Measurements from ENCODE around the gene ATP8B4. TPM values are rescaled to one million over a fixed set of nuclear protein-coding genes. Genes with fewer than 3 reads are reported as not detected.

ATP8B4 gene
- total and polyA plus RNA-seq, 10 donors: 1.7 to 42.8 (median 27.7) TPM

DNA sequence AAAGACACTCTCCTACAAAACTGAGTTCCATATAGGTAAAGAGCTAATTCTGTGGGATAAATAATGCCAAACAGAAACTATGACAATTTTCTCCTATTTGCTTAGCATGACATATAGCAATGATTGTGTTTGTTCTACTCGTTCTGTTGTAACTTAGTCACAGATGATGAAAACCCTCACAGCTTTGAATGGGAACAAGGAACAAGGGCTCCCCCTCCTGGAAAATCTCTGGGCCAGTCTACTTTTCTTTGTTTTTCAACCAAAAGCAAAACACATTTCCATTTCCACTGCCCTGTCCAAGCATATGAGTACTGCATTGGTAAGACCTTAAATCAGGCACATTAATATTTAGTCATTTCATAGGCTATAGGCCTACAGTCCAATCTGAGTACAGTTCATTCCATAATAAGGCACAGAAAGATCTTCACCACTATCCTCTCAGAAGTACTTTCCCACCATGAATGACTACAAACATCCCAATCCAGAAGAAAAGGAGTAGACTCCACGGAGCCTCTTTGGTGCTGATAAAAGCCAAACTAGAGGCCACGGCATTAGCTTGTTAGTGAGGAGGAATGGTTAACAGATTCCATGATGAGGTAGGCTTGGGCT lies 67.1 kb downstream of the ATP8B4 start:
- Histone ChIP-seq H3K36me3 (no peaks in the 10 kb centered on the region), H3K4me1 (peaks cover 0 to 39% (median 4%) of the 10 kb centered on the region in 6 donors), H3K4me3 (no peak overlapping the region), H3K27me3 (replicated peaks in 1 of 7) (no peaks in the 10 kb centered on the region), H3K9me3 (no peaks in the 10 kb centered on the region), H3K27ac (peak overlapping the region in 3 of 8 donors; percentile 25 to 68 (median 39))
- WGBS, 5 donors: 39 to 63% (median 51%) methylated on average over 3 of the region's 3 CpGs
- TF ChIP-seq, protein P1, sequence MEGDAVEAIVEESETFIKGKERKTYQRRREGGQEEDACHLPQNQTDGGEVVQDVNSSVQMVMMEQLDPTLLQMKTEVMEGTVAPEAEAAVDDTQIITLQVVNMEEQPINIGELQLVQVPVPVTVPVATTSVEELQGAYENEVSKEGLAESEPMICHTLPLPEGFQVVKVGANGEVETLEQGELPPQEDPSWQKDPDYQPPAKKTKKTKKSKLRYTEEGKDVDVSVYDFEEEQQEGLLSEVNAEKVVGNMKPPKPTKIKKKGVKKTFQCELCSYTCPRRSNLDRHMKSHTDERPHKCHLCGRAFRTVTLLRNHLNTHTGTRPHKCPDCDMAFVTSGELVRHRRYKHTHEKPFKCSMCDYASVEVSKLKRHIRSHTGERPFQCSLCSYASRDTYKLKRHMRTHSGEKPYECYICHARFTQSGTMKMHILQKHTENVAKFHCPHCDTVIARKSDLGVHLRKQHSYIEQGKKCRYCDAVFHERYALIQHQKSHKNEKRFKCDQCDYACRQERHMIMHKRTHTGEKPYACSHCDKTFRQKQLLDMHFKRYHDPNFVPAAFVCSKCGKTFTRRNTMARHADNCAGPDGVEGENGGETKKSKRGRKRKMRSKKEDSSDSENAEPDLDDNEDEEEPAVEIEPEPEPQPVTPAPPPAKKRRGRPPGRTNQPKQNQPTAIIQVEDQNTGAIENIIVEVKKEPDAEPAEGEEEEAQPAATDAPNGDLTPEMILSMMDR (IDR thresholded peaks at IDR 0.05 in 8 of 11, conservative IDR thresholded peaks at IDR 0.05 in 3 of 11): peak in 8 of 11 experiments; percentile 11 to 55 (median 38)
- TF ChIP-seq POLR2A (IDR thresholded peaks at IDR 0.05): no peak
- no peak for DNase-seq
- intact Hi-C loops (cut with DNase I; ENCODE audit: low total_unique reads): no loop called here

DNA sequence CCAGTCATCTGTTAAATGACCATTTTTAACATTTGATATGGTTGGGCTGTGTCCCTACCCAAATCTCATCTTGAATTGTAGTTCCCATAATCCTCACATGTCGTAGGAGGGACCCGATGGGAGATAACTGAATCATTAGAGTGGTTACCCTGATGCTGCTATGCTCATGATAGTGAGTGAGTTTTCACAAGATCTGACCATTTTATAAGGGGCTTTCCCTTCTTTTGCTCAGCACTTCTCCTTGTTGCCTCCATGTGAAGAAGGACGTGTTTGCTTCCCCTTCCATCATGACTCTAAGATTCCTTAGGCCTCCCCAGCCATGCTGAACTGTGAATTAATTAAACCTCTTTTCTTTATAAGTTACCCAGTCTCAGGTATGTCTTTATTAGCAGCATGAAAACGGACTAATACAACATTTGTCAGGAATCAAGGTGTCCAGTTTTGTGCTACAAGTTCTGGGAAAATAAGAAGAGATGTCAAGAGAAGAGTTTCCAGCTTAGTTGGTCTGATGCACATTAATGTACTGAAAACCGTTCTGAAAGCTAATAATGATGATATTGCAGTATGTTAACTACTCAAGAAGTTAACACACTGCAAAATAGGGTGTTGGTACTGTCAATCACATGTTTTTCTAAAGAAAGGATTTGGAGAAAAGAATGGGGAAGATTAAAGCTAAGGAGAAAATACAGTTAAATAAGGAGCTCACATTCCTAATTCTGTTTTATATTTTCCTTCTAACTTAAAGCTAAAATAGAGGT lies 67.9 kb downstream of the ATP8B4 start:
- TF ChIP-seq POLR2AphosphoS5 (IDR thresholded peaks at IDR 0.05) (no peak), POLR2A (IDR thresholded peaks at IDR 0.05) (no peak)
- TF ChIP-seq, protein P1 (IDR thresholded peaks at IDR 0.05 in 8 of 11, conservative IDR thresholded peaks at IDR 0.05 in 3 of 11): no peak
- Histone ChIP-seq H3K27ac (peak overlapping the region in 3 of 8 donors; percentile 19 to 68 (median 37)), H3K4me1 (peaks cover 0 to 37% (median 4%) of the 10 kb centered on the region in 6 donors), H3K36me3 (no peaks in the 10 kb centered on the region), H3K9me3 (no peaks in the 10 kb centered on the region), H3K4me3 (no peak overlapping the region), H3K27me3 (replicated peaks in 1 of 7) (no peaks in the 10 kb centered on the region)
- intact Hi-C loops (cut with DNase I; ENCODE audit: low total_unique reads): no loop called here
- WGBS, 5 donors: 65 to 83% (median 68%) methylated on average over 5 of the region's 5 CpGs
- no peak for DNase-seq

DNA sequence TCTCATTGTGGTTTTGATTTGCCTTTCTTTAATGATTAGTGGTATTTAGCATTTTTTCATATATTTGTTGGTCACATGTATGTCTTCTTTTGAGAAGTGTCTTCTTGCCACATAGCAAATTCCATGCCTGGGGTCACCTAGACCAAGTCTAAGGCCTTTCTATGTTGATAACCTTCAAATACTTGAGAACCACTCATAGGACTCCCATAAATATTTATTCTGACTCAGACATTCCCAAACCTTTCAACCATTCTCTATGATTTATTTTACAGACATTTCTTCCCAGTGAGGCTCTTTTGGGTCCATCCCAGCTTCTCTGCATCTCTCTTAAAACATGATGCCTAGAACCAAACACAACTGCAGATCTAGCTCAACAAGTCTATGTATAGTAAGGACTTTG lies 69.2 kb downstream of the ATP8B4 start:
- Histone ChIP-seq H3K9me3 (no peaks in the 10 kb centered on the region), H3K4me1 (peaks cover 0 to 26% (median 0%) of the 10 kb centered on the region in 6 donors), H3K27ac (no peak overlapping the region), H3K27me3 (replicated peaks in 1 of 7) (no peaks in the 10 kb centered on the region), H3K36me3 (no peaks in the 10 kb centered on the region), H3K4me3 (no peak overlapping the region)
- intact Hi-C loops (cut with DNase I; ENCODE audit: low total_unique reads): no loop called here
- TF ChIP-seq POLR2A (IDR thresholded peaks at IDR 0.05) (no peak), POLR2AphosphoS5 (IDR thresholded peaks at IDR 0.05) (no peak)
- TF ChIP-seq, protein P1 (IDR thresholded peaks at IDR 0.05 in 8 of 11, conservative IDR thresholded peaks at IDR 0.05 in 3 of 11): no peak
- DNase-seq: no peak

DNA sequence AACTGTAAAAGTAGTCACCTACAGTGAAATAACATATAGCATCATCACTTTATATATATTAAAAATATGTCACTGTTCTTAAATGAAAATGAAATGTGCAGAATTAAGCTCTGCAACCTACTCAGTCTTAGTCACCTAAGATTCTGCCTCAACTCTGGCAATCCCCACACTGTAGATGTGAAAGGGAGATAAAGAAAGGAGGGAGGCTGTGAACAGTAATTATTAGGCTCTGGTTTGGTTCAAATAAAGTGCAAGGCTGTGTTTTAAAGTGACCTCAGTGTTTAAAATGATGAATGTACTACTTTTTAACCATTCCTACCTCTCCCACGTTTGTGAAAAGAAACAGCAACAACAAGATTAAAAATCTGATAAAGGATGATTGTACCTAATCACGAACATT lies 72.2 kb downstream of the ATP8B4 start:
- H3K4me3 ChIP-seq: no peak overlapping the region
- H3K27me3 ChIP-seq (replicated peaks in 1 of 7): no peaks in the 10 kb centered on the region
- intact Hi-C loops (cut with DNase I; ENCODE audit: low total_unique reads): no loop called here
- peaks cover 0 to 20% (median 15%) of the 10 kb centered on the region in 8 donors for H3K9me3 ChIP-seq
- TF ChIP-seq, protein P1 (IDR thresholded peaks at IDR 0.05 in 8 of 11, conservative IDR thresholded peaks at IDR 0.05 in 3 of 11): no peak
- TF ChIP-seq POLR2AphosphoS5 (IDR thresholded peaks at IDR 0.05): no peak
- no peak for TF ChIP-seq POLR2A (IDR thresholded peaks at IDR 0.05)
- WGBS, 5 donors: 59 to 69% (median 65%) methylated on average over 2 of the region's 2 CpGs
- H3K4me1 ChIP-seq: peaks cover 0 to 7% (median 0%) of the 10 kb centered on the region in 6 donors
- H3K36me3 ChIP-seq: no peaks in the 10 kb centered on the region
- no peak for DNase-seq
- no peak overlapping the region for H3K27ac ChIP-seq

Measured in spleen (tissue), 11 donors.